Ovary (tissue), 3 donors: ENCODE measurements around the gene RRAD.

Source experiments
- POLR2A ChIP-seq: fragments of 450-650 bp; IDR thresholded peaks from one replicate; pipeline ENCODE4 v1.6.1; 2017; ENCODE audit warnings: antibody characterized with exemption, mild to moderate bottlenecking, moderate library complexity
- TF ChIP-seq, protein P1 (sequence below), 3 donors: fragments of 450-650 bp in 2 of 3; fragments of 200-600 bp in 1 of 3; IDR thresholded peaks; one replicate each; pipeline versions ENCODE4 v1.5.1 to v1.8.0; 2016 to 2022; ENCODE audit warnings: antibody characterized with exemption in 3 of 3, mild to moderate bottlenecking in 1 of 3
- donor health status: DM: no; HTN: no; CAD: no.

DNA sequence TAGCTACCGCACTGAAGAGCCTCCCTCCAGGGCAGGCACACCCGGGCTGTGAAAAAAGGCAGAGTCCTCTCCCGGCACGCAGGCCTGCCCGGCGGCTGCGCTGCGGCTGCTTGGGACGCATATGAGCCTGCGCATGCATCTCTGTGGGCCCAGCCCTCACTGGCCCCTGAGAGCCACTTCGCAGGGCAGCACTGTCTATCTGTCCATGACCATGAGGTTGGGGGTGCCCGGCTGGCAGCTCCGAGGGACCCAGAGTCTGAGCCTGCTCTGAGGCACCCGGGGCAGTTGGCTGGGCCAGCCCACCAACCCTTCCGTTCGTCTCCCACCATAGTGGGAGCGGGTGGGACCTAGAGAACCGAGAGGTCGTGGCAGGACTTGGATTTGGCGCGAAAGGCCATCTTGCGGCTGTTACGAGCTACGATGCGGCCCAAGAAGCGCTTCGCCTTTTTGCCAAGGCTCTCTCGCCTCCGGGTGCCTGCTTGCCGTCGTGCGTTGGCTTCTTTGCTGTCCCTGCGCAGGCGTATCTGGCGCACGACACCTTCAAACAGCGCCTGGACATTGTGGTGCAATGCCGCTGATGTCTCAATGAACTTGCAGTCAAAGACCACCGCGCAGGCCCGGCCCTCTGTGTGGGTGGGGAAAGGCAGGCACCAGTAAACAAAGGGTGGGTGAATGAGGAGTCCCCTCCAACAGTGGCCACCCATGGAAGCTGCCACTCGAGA is 3.4 kb downstream of the RRAD start:
- TF ChIP-seq, protein P1, sequence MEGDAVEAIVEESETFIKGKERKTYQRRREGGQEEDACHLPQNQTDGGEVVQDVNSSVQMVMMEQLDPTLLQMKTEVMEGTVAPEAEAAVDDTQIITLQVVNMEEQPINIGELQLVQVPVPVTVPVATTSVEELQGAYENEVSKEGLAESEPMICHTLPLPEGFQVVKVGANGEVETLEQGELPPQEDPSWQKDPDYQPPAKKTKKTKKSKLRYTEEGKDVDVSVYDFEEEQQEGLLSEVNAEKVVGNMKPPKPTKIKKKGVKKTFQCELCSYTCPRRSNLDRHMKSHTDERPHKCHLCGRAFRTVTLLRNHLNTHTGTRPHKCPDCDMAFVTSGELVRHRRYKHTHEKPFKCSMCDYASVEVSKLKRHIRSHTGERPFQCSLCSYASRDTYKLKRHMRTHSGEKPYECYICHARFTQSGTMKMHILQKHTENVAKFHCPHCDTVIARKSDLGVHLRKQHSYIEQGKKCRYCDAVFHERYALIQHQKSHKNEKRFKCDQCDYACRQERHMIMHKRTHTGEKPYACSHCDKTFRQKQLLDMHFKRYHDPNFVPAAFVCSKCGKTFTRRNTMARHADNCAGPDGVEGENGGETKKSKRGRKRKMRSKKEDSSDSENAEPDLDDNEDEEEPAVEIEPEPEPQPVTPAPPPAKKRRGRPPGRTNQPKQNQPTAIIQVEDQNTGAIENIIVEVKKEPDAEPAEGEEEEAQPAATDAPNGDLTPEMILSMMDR (IDR thresholded peaks at IDR 0.05): no peak
- no peak for TF ChIP-seq POLR2A
